GM23248 (cell line): ENCODE data around the gene RUNX1.

Source experiments
- EZH2 ChIP-seq: fragments of 200-600 bp; sonication (generic); IDR thresholded peaks from 2 replicates; pipeline ENCODE4 v1.6.1; 2018; ENCODE audit warnings: antibody characterized with exemption, mild to moderate bottlenecking; ENCODE audit not compliant: insufficient read depth, poor library complexity, severe bottlenecking
- EZH2phosphoT487 ChIP-seq: fragments of 200-600 bp; sonication (generic); IDR thresholded peaks from 2 replicates; pipeline ENCODE4 v1.6.1; 2018; ENCODE audit warnings: antibody characterized with exemption, moderate library complexity, mild to moderate bottlenecking, low read depth; ENCODE audit not compliant: insufficient read depth

DNA sequence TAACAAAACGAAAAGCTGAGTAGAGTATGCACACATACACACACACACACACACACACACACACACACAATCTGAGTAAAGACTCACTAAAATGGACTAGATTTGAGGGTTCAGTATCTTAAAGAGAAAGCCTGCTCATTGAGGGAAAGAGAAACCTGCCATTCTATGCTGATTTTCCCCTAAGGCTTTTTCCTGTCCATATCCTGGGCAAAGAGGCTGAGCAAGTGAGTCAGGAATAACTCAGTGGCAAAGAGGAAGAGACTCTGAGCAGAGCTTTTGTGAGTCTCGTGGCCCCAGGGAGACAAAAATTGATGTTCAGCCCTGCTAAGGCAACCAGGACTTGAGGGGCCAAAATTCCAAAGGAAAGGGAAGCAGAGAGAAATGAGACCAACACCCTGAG lies 37.3 kb upstream of the RUNX1 start:
- TF ChIP-seq EZH2 (no peak), EZH2phosphoT487 (no peak)
